Left renal cortex interstitium (tissue), 4 donors: ENCODE measurements around the gene WFDC1. TPM values are rescaled to one million over a fixed set of nuclear protein-coding genes. Genes with fewer than 3 reads are reported as not detected.
"Not testable (repeated sequence)": the region's sequence is repeated elsewhere in the genome, so short reads cannot be mapped to it uniquely, and the experiment has no call there.

Experiments
- DNase-seq, 4 donors: peaks; one replicate each; pipeline ENCODE4 v3.0.0-alpha.2; 2013; ENCODE audit warnings: low read depth in 4 of 4, low spot score in 2 of 4, missing footprints in 1 of 4
- polyA plus RNA-seq, 4 donors: library from polyadenylated mRNA; unstranded; fragments of 120-200 nt; gene quantifications; one replicate each; pipeline ENCODE4 v1.2.1, GENCODE V29; 2013; ENCODE audit not compliant: insufficient read length in 4 of 4

Gene WFDC1
- polyA plus RNA-seq, 4 donors: 3.1 to 4.3 (median 3.6) TPM

DNA sequence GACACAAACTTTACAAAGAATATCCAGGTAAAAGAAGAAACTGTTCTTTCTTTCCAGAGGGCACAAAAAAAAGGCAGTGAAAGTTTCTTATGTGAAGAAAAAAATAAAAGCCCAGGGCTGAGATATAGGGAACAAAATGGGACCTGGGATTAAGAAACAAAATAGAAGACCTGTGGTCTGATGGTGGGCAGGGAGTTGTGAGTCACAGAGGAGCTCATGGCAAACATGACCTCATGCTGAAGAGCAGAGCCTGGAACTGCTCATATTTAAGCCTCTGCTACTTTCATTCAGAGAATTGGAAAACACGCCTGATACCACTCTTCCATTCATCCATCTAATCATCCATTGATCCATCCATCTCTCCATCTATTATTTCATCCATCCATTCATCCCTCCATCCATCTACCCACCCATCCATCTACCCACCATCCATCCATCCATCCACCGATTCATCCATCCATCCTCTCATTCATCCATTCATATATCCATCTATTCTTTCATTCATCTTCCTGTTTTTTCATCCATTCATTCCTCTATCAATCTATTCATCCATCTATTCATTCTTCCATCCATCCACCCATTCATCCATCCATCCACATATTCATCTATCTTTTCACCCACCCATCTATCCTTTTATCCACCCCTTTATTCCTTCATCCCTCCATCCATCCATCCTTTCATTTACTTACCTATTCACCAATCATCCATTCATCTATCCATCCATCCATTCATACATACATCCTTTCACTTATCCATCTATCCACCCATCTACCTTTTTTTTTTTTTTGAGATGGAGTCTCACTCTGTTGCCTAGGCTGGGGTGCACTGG is 30.0 kb downstream of the WFDC1 start:
- DNase-seq: no peak

GRCh38 chr16:84326545-84326944 is 31.9 kb downstream of the WFDC1 start:
- DNase-seq: no peak

GRCh38 chr16:84327926-84328505 is 33.3 kb downstream of the WFDC1 start:
- no peak for DNase-seq

DNA sequence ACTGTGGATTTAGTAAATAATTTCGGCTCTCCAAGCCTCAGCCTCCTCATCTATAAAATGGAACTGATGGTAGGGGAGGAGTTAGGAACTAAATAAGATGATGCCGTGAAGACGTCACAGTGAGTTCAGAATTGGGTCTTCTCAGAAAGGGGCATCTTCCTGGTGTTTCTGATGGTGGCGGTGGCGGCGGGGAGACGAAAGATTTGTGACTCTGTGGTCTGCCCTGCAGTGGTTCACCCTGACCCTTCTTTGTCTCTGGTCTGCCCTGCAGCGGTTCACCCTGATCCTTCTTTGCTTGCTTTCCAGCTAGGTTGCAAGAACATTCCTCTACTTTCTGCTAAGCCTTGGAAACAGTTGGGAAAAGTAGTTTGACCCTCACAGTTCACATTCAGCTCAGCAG is 34.3 kb downstream of the WFDC1 start:
- no peak for DNase-seq

DNA sequence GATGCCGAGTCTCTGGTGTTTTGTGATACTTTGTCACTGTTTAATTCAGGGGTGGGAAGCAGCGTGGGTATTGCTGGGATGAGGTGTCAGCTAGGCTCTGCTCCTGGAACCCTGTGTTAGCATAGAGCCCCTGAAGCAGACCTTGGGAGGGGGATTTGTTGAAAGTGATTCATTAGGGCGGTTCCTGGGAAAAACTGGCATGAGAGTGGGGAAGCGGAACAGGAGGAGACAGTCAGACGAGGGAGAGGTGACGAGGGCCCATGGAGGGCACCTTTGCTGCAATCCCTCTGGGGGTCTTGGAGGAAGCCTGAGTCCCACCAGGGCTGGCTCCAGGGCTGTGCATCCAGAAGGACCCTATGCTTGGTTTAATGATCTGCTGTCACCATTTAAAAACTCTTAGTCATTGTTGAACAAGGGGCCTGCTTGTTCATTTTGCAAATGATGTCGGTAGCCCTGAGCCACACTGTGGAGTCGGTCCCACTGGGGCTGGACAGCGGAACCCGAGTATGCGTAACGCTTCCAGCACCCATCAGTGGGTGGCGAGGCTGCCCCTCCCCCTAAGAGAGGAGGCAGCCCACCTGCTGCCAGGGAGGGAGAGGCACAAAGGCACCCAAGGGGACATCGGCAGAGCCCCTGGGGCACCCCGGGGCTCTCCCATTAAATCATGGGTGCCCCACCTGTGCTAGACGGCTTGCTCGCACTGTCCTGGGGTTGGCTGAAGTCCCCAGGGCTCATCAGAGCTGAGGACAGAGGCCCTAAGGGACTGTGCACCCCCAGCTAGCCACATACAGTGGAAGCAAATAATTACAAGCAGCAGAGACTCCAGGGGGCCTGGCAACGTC is 35.4 kb downstream of the WFDC1 start:
- DNase-seq: no peak

DNA sequence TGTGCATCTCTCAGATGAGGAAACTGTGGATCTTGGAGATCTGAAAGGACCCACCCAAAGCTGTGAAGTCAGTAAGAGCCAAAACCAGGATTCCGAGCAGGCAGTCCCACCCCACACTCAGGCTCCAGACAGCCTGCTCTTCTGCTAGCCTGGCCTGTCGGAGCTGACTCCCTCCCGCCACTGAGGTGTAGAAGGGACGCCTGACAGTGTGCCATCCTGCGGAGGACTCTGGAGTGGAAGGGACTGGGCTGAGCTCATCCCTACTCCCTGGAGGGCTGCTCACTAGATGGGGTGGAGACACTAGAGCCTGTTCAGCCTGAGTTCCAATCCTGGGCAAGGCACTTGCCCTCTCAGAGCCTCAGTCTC is 36.0 kb downstream of the WFDC1 start:
- no peak for DNase-seq

DNA sequence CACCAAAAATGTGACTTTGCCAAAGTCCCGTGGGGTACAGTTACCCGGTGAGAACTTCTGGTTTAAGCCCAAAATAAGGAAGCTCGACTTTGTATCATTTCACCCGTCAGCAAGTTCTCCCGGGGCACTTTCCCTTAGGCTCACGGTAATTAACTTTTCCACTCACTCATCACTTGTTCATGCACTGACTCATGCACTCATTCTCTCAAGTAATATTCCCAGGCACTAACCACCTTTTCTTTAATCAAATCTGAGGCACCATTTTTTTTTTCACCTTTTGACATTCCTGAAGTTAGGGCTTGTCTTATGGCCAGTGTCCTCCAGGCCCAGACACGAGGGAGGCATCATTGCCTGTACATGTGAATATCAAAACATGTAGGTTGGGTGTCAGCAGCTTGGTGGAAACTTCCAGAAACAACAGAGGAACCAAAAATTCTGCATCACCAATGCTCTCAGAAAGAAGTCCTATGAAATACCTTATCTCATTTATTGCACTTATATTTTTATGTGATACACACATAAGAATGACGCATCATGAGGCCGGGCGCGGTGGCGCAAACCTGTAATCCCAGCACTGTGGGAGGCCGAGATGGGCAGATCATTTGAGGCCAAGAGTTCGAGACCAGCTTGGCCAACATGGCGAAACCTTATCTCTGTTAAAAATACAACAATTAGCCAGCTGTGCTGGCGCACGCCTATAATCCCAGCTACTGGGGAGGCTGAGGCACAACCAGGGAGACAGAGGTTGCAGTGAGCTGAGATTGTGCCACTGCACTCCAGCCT is 37.5 kb downstream of the WFDC1 start:
- no peak for DNase-seq

GRCh38 chr16:84332975-84333684 is 38.5 kb downstream of the WFDC1 start:
- no peak for DNase-seq

DNA sequence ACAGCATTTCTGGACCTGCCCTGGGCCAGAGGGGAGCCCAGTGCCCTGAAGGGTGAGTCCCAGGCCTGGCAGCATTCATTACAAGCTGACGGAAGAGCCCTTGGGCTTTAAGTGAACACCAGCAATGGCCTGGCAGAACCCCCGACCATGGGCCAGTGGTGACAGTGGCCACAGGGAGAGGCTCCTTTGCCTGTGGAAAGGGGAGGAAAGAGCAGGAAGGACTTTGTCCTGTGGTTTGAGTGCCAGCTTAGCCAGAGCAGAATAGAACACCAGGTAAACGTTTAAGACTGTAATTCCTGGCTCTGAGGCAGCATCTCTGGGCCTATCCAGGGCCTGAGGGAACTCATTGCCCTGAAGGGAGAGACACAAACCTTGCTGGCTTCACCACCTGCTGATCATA is 39.4 kb downstream of the WFDC1 start:
- no peak for DNase-seq

DNA sequence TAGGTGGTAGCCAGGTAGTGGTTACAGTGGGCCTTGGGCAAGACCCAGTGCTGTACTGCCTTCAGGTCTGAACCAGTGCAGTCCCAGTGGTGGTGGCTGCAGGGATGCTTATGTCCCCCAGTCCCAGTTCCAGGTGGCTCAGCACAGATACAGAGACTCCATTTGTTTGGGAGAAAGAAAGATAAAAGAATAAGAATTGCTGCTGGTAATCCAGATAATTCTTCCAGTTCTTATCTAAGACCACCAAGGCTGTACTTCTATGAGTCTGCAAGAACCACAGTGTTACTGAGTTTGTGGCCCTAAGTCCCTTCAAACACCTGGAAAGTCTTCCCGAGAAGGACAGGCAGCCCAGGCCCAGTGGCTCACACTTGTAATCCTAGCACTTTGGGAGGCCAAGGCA is 39.8 kb downstream of the WFDC1 start:
- no peak for DNase-seq

DNA sequence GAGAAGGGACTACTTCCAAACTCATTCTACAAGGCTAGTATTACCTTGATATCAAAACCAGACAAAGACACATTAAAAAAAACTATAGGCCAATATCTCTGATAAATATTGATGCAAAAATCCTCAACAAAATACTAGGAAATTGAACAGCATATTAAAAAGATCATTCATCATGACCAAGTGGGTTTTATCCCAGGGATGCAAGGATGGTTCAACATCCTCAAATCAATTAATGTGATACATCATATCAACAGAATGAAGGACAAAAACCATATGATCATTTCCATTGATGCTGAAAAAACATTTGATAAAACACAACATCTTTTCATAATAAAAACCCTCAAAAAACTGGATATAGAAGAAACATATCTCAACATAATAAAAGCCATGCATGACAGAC is 42.6 kb downstream of the WFDC1 start:
- not testable (repeated sequence) for DNase-seq

GRCh38 chr16:84339311-84339710 is 44.6 kb downstream of the WFDC1 start:
- DNase-seq: no peak

- no peak for DNase-seq
These were observed 45.1 kb downstream of the WFDC1 start for GRCh38 chr16:84339766-84340165.

- DNase-seq: no peak
These were observed 45.8 kb downstream of the WFDC1 start for GRCh38 chr16:84340325-84341040.

DNA sequence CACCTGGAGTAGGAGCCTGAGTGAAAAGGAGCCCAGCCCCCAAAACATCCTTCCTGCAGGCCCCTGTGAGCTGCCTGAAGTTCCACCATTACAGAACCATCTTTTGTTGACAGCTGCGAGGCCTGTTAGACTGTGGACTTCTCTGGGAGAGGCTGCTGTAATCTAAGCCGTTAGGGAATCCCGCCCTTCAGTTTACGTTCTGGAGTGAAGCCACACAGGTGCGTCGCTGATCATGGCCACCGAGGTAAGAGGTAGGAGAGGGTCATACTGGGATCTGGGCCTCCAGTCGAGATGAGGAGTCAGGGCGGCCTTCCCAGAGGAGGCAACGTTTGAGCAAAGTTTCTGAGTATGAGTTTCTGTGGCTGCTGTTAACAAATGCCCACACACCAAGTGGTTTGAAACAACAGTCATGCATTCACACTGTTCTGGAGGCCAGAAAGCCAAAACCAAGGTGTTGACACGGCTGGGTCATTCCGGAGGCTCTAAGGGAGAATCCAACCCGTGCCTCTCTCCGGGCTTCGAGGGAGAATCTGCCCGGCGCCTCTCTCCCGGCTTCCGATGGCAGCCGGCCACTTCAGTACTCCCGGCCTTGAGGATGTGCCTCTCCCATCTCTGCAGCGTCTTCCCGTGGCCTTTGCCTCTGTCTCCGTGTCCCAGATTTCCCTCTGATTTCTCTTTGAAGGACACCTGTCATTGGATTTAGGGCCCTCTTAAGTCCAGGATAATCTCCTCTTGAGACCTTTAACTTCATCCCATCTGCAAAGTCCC is 47.0 kb downstream of the WFDC1 start:
- no peak for DNase-seq

DNA sequence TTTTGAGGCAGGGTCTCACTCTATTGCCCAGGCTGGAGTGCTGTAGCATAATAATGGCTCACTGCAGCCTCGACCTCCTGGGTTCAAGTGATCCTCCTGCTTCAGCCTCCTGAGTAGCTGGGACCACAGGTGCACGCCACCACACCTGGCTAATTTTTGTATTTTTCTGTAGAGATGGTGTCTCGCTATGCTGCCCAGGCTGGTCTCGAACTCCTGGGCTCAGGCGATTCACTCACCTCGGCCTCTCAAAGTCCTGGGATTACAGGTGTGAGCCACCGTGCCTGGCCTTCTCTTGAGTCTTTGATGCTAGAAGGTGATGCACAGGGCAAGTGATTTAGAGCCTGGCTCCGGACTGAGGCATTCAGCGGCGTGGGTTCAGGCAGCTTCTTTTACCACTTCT is 49.1 kb downstream of the WFDC1 start:
- not testable (repeated sequence) for DNase-seq

GRCh38 chr16:84344781-84345180 is 50.1 kb downstream of the WFDC1 start:
- DNase-seq: no peak

GRCh38 chr16:84347161-84347560 is 52.5 kb downstream of the WFDC1 start:
- DNase-seq: no peak

DNA sequence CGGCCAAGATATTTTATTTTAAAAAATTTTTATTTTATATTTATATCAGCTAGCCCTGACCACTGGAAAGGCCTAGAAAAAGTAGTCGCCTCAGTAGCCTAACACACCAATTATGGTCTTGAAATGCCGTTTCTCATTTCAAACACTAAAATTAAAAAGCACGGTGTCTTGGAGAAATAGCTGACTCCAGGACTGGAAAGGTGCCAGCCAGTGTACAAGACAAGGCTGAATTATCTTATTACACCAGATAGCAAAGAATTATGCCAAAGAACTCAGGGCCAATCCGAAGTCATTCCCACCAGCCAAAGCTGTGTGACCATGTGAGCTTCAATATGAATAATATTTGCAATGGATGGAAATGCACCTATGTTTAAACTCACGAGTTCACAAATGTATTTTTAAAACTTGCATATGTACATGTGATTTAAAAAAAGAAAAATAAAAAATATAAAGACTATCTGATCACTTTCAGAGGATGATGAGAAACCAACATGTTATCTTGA is 53.8 kb downstream of the WFDC1 start:
- DNase-seq: no peak
